Measurements from ENCODE around the gene SFTPA1. TPM values are rescaled to one million over a fixed set of nuclear protein-coding genes. Genes with fewer than 3 reads are reported as not detected.

Gene SFTPA1
- total RNA-seq, 1 experiment from 2014 or later: not detected

DNA sequence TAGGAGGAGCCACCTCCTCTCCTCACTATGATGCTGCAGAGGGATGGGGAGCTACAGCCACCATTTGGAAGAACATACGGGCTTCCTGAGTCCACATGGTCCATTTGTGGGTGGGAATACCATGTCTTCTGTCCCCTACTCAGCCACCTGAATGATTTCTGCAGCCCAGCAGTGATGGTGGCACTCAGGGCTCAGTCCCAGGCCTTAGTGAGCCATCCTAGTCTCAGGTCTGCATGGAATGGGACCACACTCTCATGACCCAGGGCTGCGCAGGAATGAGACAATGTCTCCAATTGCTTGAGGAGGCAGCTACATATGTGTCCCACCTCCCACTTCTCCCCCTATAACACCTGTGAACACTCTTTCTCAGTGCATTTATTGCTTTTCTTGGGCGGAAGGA, 4.8 kb downstream of the SFTPA1 start:
- no peak overlapping the region for H2BK12ac ChIP-seq (ENCODE audit: insufficient read length, low read depth, low read length)
- no peak overlapping the region for H3K14ac ChIP-seq (ENCODE audit: insufficient read depth, low read length)
- no peaks in the 10 kb centered on the region for H3K79me1 ChIP-seq (ENCODE audit: insufficient read depth, low read depth, low read length, poor library complexity, severe bottlenecking)
- no peak overlapping the region for H3K56ac ChIP-seq (ENCODE audit: insufficient read length, low read depth, low read length)
- DNase-seq: no peak
- peaks cover 0 to 3% of the 10 kb centered on the region in 2 experiments; a peak in 1 of 5 replicates for H3K9me3 Mint-ChIP-seq
- H3K23ac ChIP-seq (ENCODE audit: insufficient read length, low read depth, low read length): no peak overlapping the region
- H3K27ac ChIP-seq (ENCODE audit: insufficient read length, low read depth, low read length): no peak overlapping the region
- H4K8ac ChIP-seq (replicated peaks; ENCODE audit: insufficient read length, low read depth, low read length): no peak overlapping the region
- H4K20me1 ChIP-seq (ENCODE audit: control insufficient read depth, insufficient read depth, insufficient read length): no peaks in the 10 kb centered on the region
- H2BK20ac ChIP-seq (ENCODE audit: low read depth, low read length, poor library complexity, severe bottlenecking): no peak overlapping the region
- H2BK5ac ChIP-seq (ENCODE audit: insufficient read length, low read length): no peak overlapping the region
- H3T11ph ChIP-seq (ENCODE audit: low read length): no peak overlapping the region
- no CpG with 5 or more reads among the region's 3 CpGs for WGBS (ENCODE audit: extremely low coverage, insufficient read length, low lambda C conversion rate)
- no peak overlapping the region for H3K4ac ChIP-seq (ENCODE audit: low read depth, low read length)
- H3K27me3 ChIP-seq (ENCODE audit: insufficient read depth, low read length): no peaks in the 10 kb centered on the region
- no peaks in the 10 kb centered on the region for H3K79me2 ChIP-seq (ENCODE audit: insufficient read depth, low read length)
- H4K91ac ChIP-seq (ENCODE audit: insufficient read length, low read depth, low read length): no peak overlapping the region
- H2BK15ac ChIP-seq (ENCODE audit: low read depth, low read length): no peak overlapping the region
- no peak overlapping the region for H3K4me3 Mint-ChIP-seq
- H3K36me3 Mint-ChIP-seq (ENCODE audit: insufficient read depth in 1 of 3, low read depth in 3 of 3): 0 out of 7 replicates have a peak, but pooled peaks cover 0 to 5% (median 0%) of the 10 kb centered on the region in 3 experiments
- no peak overlapping the region for H3K27ac Mint-ChIP-seq
- H4K5ac ChIP-seq (ENCODE audit: insufficient read length, low read depth, low read length): no peak overlapping the region
- no peaks in the 10 kb centered on the region for H3K9me3 ChIP-seq (ENCODE audit: control insufficient read depth, low read depth, low read length)
- no peak overlapping the region for H2BK120ac ChIP-seq (ENCODE audit: low read depth, low read length, poor library complexity, severe bottlenecking)
- TF ChIP-seq, protein P1, sequence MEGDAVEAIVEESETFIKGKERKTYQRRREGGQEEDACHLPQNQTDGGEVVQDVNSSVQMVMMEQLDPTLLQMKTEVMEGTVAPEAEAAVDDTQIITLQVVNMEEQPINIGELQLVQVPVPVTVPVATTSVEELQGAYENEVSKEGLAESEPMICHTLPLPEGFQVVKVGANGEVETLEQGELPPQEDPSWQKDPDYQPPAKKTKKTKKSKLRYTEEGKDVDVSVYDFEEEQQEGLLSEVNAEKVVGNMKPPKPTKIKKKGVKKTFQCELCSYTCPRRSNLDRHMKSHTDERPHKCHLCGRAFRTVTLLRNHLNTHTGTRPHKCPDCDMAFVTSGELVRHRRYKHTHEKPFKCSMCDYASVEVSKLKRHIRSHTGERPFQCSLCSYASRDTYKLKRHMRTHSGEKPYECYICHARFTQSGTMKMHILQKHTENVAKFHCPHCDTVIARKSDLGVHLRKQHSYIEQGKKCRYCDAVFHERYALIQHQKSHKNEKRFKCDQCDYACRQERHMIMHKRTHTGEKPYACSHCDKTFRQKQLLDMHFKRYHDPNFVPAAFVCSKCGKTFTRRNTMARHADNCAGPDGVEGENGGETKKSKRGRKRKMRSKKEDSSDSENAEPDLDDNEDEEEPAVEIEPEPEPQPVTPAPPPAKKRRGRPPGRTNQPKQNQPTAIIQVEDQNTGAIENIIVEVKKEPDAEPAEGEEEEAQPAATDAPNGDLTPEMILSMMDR (conservative IDR thresholded peaks at IDR 0.05): no peak
- peaks cover 13 to 17% of the 10 kb centered on the region in 2 experiments for H3K4me1 Mint-ChIP-seq
- no peak overlapping the region for H2AK5ac ChIP-seq (ENCODE audit: insufficient read length, low read length)
- no peak overlapping the region for H2AFZ ChIP-seq (ENCODE audit: low read length)
- no peak overlapping the region for H3K9ac ChIP-seq (ENCODE audit: extremely low read depth, insufficient read length, low read length)
- no peak overlapping the region for H3K4me2 ChIP-seq (ENCODE audit: insufficient read depth, insufficient read length, low read length)
- H3K27me3 Mint-ChIP-seq (ENCODE audit: low read depth): peaks cover 9% of the 10 kb centered on the region
- H3K18ac ChIP-seq (ENCODE audit: insufficient read length, low read depth, low read length): no peak overlapping the region
- no peaks in the 10 kb centered on the region; the same call in 1 of the 2 replicates for H3K4me1 ChIP-seq (ENCODE audit: insufficient read depth, low read length)
- no peaks in the 10 kb centered on the region for H3K23me2 ChIP-seq (ENCODE audit: insufficient read length, low read depth, low read length, poor library complexity, severe bottlenecking)
